AG09309 (cell line): Measurements from ENCODE around the gene PLSCR4.

Experiments used
- DNase-seq: peaks from one replicate; pipeline ENCODE4 v3.0.0-alpha.2; 2010; ENCODE audit warnings: low read depth
- H3K4me3 ChIP-seq: 2 replicates; pipeline ENCODE4 v1.5.1; 2011; ENCODE audit warnings: mild to moderate bottlenecking, low read depth, low read length, moderate library complexity; ENCODE audit not compliant: control insufficient read depth
- CTCF ChIP-seq: IDR thresholded peaks from 2 replicates; pipeline ENCODE4 v1.5.1; 2011; ENCODE audit warnings: mild to moderate bottlenecking, low read depth, low read length, inconsistent platforms; ENCODE audit not compliant: insufficient read depth, control insufficient read depth; ENCODE audit errors: missing control alignments

PLSCR4 gene

DNA sequence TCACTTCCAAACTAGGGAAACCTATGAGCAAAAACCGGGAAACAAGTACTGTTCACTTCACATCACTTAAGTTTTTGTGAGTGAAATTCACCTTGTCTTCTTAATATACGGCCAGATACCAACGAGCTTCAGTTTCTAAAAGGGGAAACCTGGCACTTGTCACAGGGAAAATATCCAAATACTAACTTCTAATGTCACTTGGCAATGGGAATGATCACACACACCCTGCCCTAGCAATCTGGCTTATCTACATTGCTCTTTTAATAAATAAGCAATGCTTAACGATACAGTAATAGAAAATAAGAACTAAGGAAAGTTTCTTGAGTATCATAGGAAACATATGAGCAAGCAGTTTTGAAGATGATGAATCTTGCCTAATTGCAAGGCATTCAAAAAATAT lies 55.3 kb downstream of the PLSCR4 start:
- DNase-seq, result no peak
- no peak for TF ChIP-seq CTCF
- H3K4me3 ChIP-seq, result no peak overlapping the region

DNA sequence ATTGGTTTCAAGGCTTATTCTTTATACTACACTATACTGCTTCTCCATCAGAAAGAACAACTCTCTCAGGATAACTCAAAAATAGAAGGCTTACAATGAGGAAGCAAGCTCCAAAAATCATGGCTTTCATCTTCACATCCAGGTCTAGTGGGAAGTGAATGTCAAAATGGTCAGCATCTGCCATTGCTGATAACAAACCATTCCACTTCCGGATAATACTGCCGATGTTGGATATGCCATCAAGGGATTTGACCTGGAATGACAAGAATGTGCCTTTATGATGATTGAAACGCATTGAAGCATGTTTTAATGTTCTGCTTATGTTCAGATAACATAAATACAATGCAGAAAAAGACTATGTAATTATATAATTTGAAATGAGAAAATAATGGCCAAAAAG lies 55.9 kb downstream of the PLSCR4 start:
- DNase-seq, result no peak
- no peak for TF ChIP-seq CTCF
- H3K4me3 ChIP-seq, result no peak overlapping the region

DNA sequence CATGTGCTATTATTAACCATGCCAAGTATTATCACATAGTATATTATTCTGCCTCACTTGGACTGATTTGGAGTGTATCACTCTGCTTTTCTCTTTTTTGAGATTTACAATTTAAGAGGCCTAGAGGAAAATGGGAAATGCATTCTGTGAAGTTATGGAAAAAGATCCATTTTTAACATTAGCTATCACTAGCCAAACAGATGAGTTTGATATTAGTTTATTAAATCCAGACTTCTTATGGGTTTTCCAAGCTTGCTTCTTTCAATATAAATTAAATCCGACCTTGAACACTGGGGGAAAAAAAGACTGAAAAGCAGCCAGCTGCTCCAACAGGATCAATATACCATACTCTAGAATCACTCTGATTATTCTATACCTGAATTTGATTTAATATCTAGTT lies 59.9 kb downstream of the PLSCR4 start:
- no peak overlapping the region for H3K4me3 ChIP-seq
- TF ChIP-seq CTCF, result no peak
- DNase-seq, result no peak

DNA sequence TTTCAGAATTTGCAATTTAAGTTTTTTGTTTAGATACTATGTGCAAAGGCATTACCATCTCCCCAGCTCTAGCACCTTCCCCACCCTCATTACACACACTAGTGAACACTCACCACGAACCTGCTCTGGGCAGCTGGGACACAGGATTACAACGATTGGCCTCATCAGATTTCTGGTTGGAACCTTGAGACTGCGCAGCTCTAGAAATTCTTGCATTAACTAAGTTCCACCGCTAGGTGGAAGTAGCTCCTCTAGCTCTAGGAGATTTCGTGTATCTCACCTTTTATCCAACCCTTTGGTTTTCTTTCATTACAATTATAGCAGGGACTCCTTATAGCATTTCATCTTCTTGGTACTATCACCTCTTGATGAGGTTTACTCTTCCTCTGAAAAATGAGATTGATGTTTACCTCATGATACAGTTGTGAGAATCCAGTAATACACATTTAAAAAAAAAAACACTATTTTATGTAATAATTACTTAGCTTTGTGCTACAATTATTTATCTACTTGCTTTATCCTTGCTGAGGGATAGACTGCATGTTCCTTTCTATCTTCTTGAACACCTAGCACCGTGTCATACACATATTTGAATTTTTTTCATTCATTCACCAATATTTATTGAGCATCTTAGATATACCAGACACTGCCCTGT lies 61.3 kb downstream of the PLSCR4 start:
- TF ChIP-seq CTCF, result peak; percentile 70
- no peak for DNase-seq
- H3K4me3 ChIP-seq, result no peak overlapping the region

DNA sequence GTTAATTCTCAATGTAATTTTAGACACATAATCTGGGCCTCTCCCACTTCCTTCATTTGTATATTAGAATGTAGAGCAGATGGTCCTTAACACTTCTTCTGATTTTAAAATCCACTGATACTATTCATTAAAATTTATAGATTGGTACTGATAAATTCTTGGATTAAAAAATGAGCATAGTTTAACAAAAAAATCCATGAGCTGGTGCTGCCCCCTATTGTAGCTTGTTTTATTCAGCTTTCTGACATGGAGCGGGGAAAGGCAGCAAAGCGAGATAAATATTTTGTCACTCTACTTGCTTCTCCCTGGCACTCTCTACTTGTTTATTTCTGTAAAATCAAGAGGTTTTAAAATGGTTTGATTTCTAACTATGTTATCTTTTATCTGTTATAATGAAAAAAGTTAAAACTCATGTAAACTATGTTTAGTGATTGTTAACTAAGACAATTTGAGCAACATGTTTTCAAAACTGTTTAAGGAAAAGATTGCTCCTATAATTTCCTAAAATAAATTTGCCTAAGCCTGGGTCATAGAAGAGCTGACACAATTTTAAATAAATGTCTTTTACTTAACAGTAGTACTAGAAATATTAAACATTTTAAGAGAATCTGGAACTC lies 63.5 kb downstream of the PLSCR4 start:
- TF ChIP-seq CTCF, result peak; percentile 60
- no peak for DNase-seq
- no peak overlapping the region for H3K4me3 ChIP-seq

DNA sequence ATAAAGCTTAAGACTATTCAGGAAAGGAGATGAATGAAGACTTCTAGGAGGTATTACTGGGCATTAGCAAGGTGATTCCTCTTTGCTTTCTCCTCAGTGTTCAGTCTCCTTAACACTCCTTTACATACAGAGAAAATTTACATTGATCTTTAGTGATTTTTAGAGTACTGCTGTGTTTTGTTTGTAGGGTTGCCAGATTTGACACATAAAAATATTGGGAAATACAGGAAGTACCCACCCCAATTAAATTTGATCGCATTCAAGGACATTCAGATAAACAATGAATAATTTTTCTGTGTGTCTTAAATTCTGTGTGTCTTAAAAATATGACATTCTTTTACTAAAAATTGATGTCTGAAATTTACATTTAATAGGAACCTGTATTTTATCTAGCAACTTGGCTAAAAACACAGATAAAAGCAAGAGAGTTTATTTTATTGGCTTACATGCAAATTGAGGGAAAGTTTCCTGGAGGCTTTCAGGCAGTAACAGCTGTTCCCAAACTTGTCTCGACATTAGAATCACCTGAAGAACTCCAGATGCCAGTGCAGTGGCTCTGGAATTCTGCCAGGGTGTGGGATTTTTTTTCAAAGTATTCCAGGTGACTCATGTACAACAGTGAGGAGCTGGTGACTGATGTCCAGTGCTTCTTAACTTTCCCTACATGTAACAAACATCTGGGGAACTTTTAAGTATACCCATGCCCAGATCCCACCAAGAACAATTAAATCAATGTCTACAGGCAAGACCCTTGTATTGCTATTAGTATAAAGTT lies 66.5 kb downstream of the PLSCR4 start:
- no peak overlapping the region for H3K4me3 ChIP-seq
- no peak for DNase-seq
- no peak for TF ChIP-seq CTCF
